Activated T-helper 1 cell treated with anti-CD3 and anti-CD28 coated beads, Interleukin-12 subunit alpha, Interleukin-12 subunit beta, Interleukin-2, Interleukin-4 antibody, amounts not matched to agents 30 ng/mL and 10 ng/mL and 1 ng/mL, durations not matched to agents 14 hours and 24 hours and 36 hours (primary cell): ENCODE data around the gene STRAP. TPM values are rescaled to one million over a fixed set of nuclear protein-coding genes. Genes with fewer than 3 reads are reported as not detected.
A peak's percentile ranks its signal among the peaks of the same experiment; 100 is the strongest.
"Not testable (repeated sequence)": the region's sequence is repeated elsewhere in the genome, so short reads cannot be mapped to it uniquely, and the experiment has no call there.

Experiments
- DNase-seq: peaks from one replicate; pipeline ENCODE4 v3.0.0; 2021; ENCODE audit warnings: low spot score
- H3K27ac Mint-ChIP-seq: one replicate; pipeline ENCODE4 v1.8.0; 2021; ENCODE audit warnings: mild to moderate bottlenecking, mixed read lengths
- H3K27me3 Mint-ChIP-seq: one replicate; pipeline ENCODE4 v1.8.0; 2022; ENCODE audit warnings: mild to moderate bottlenecking, moderate library complexity, mixed read lengths; ENCODE audit not compliant: insufficient read depth
- H3K36me3 Mint-ChIP-seq: one replicate; pipeline ENCODE4 v1.8.0; 2021; ENCODE audit warnings: low read depth, mixed read lengths
- H3K4me1 Mint-ChIP-seq: one replicate; pipeline ENCODE4 v1.8.0; 2021; ENCODE audit warnings: low read depth, mixed read lengths
- H3K4me3 Mint-ChIP-seq: one replicate; pipeline ENCODE4 v1.8.0; 2021; ENCODE audit warnings: mild to moderate bottlenecking, moderate library complexity, mixed read lengths
- H3K9me3 Mint-ChIP-seq: one replicate; pipeline ENCODE4 v1.8.0; 2021; ENCODE audit warnings: mixed read lengths
- intact Hi-C: fragments of 100-400 bp; cut with micrococcal nuclease; formaldehyde crosslinking; loops from one replicate; pipeline ENCODE4 v1.15.1; 2024
- total RNA-seq: library from RNA; stranded (reverse); gene quantifications from 2 replicates; pipeline ENCODE4 v1.2.3, GENCODE V29; 2022

STRAP gene
- total RNA-seq, 1 donor from 2014 or later = 147 TPM

DNA sequence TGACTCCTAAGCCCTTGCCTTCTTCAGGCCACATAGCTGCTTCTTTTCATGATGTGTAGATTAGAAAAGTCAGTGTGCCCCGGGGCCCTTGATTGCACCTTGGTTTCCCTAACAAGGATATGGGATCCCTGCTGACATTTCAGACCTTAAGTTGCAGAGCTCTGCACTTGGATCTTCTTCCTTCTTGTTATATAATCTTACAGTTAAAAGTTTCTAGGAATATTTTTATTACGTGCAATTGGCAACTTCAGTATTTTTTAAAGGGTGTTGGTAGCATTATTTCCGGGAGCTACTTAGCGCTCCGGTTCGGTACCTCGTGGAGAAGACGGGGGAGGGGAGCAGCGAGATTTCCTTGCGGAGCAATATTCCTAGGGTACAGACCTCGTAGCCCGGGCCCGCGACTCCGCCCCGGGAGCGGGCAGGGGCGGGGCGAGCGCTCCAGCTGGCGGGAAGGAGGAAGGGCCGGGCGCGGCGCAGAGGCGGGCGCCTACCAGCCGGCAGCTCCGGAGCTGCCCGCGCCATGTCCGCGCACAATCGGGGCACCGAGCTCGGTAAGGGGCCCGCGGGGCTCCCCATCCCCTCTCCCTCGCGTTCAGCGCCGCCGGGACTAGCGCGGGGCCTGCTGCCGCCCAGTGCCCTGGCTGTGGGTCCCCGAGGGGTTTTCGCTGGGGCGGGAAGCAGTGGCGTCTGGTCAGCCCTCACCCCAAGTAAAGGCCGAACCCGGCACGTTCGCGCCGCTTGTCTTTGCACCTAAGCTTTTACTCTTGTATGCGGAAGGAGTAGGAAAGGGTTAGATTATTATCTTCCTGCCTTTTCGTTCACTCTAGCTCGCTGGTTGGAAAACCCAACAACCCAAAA, 28.9 kb downstream of the STRAP start, which contains the start of gene DERA:
Gene DERA (plus strand): TSS at position 469 of the 858 bp plus-strand sequence. CDS start 52 bp downstream, at position 521.
- intact Hi-C loops = loop anchor here (1.0 kb wide), 2 partner anchors 12 to 29 kb away; partner anchors contain the start of gene STRAP
- no peaks in the 10 kb centered on the region for H3K9me3 Mint-ChIP-seq
- peak; percentile 54 for DNase-seq
- peak within 1 kb of the TSS; percentile 90 for H3K27ac Mint-ChIP-seq
- no peaks in the 10 kb centered on the region for H3K36me3 Mint-ChIP-seq
- peak within 1 kb of the TSS; percentile 87 for H3K4me3 Mint-ChIP-seq
- H3K27me3 Mint-ChIP-seq = no peaks in the 10 kb centered on the region
- peaks cover 25% of the 10 kb centered on the region for H3K4me1 Mint-ChIP-seq

DNA sequence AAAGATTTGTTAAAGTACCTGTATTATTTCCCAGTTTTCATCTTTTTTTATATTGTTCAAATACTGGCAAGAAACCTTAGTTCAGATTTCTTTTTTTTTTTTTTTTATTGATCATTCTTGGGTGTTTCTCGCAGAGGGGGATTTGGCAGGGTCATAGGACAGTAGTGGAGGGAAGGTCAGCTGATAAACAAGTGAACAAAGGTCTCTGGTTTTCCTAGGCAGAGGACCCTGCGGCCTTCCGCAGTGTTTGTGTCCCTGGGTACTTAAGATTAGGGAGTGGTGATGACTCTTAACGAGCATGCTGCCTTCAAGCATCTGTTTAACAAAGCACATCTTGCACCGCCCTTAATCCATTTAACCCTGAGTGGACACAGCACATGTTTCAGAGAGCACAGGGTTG, 29.7 kb downstream of the STRAP start:
- not testable (repeated sequence) for H3K27me3 Mint-ChIP-seq, H3K36me3 Mint-ChIP-seq

GRCh38 chr12:15914131-15914530, 31.9 kb downstream of the STRAP start:
- H3K9me3 Mint-ChIP-seq, intact Hi-C loops, H3K27me3 Mint-ChIP-seq, H3K27ac Mint-ChIP-seq, H3K4me3 Mint-ChIP-seq, H3K36me3 Mint-ChIP-seq, DNase-seq: not testable (repeated sequence)
- H3K4me1 Mint-ChIP-seq = peaks cover 25% of the 10 kb centered on the region

More for the DNA sequence above, 29.7 kb downstream of the STRAP start:
- peaks cover 25% of the 10 kb centered on the region for H3K4me1 Mint-ChIP-seq
- H3K27ac Mint-ChIP-seq = peak overlapping the region; percentile 90
- H3K9me3 Mint-ChIP-seq, DNase-seq: not testable (repeated sequence)
- intact Hi-C loops = loop anchor here (1.0 kb wide), 2 partner anchors 13 to 30 kb away; partner anchors contain the start of gene STRAP
- peak overlapping the region; percentile 87 for H3K4me3 Mint-ChIP-seq

DNA sequence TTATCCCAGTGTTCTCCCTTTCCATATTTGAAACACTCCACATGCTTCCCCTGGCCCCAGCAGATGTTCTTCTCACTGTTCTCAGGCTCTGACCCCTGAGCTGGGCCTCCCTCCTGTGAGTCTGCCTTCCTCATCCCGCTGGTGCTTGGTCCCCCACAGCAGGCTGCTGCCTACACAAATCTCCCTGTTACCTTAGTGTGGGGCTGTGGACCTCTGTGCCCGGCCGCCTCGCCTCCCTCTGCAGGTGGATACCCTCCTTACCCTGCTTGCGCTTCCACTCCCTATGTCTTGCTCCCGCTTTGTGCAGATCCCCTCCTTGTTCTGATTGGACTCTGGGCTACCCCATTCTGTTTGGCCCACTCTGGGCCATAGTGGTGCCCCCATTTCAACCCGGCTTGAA, 35.9 kb downstream of the STRAP start:
- Mint-ChIP-seq H3K4me3 (no peak overlapping the region), H3K27ac (no peak overlapping the region), H3K36me3 (no peaks in the 10 kb centered on the region), H3K9me3 (no peaks in the 10 kb centered on the region), H3K27me3 (no peaks in the 10 kb centered on the region), H3K4me1 (no peaks in the 10 kb centered on the region)
- intact Hi-C loops = no loop called here
- no peak for DNase-seq

- Mint-ChIP-seq H3K27ac (no peak overlapping the region), H3K4me1 (no peaks in the 10 kb centered on the region), H3K27me3 (no peaks in the 10 kb centered on the region), H3K9me3 (no peaks in the 10 kb centered on the region), H3K4me3 (no peak overlapping the region), H3K36me3 (no peaks in the 10 kb centered on the region)
- intact Hi-C loops = no loop called here
- DNase-seq = no peak
Observed at GRCh38 chr12:15919418-15919817, 37.2 kb downstream of the STRAP start.

DNA sequence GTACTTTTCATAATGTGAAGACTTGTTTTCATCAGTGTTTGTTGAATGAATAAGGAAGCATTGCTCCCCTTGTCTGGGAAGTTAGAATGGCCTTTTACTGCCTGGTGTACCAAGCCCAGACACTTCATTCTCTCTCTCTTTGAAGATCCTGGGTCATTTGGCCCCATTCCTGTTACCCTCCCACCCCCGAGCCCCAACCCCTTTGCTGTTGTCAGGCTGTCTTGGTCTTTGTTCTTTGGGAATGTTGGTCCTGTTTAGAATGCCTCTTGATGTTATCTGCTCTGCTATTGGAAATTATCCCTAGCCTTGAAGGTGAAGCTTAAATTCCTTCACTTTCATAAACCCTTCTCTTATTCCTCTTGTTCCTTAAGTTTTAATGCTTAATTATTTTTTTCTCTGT, 42.8 kb downstream of the STRAP start:
- intact Hi-C loops = no loop called here
- H3K4me3 Mint-ChIP-seq = no peak overlapping the region
- no peaks in the 10 kb centered on the region for H3K36me3 Mint-ChIP-seq
- no peaks in the 10 kb centered on the region for H3K27me3 Mint-ChIP-seq
- H3K4me1 Mint-ChIP-seq = no peaks in the 10 kb centered on the region
- no peaks in the 10 kb centered on the region for H3K9me3 Mint-ChIP-seq
- no peak overlapping the region for H3K27ac Mint-ChIP-seq
- DNase-seq = no peak

DNA sequence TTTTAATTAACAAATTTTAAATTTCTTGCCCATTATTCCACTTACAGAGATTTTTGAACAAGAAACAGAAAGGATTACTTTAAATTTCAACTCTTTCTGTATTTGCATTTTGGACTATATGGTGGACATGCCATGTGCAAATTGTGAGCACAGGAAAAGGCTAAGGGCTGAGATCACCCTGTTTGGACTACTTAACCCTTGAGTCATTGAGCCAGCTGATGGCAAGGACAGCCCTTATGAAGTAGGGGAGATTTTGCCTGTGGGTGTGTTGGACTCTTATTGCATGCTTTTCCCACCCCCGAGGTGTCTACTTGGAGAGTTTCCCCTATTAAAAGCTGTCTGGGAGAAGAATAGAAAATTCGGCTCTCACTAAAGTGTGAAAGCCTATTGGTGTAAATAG, 46.2 kb downstream of the STRAP start:
- DNase-seq = no peak
- H3K36me3 Mint-ChIP-seq = no peaks in the 10 kb centered on the region
- no peak overlapping the region for H3K27ac Mint-ChIP-seq
- H3K9me3 Mint-ChIP-seq = no peaks in the 10 kb centered on the region
- intact Hi-C loops = no loop called here
- no peaks in the 10 kb centered on the region for H3K27me3 Mint-ChIP-seq
- no peak overlapping the region for H3K4me3 Mint-ChIP-seq
- no peaks in the 10 kb centered on the region for H3K4me1 Mint-ChIP-seq

DNA sequence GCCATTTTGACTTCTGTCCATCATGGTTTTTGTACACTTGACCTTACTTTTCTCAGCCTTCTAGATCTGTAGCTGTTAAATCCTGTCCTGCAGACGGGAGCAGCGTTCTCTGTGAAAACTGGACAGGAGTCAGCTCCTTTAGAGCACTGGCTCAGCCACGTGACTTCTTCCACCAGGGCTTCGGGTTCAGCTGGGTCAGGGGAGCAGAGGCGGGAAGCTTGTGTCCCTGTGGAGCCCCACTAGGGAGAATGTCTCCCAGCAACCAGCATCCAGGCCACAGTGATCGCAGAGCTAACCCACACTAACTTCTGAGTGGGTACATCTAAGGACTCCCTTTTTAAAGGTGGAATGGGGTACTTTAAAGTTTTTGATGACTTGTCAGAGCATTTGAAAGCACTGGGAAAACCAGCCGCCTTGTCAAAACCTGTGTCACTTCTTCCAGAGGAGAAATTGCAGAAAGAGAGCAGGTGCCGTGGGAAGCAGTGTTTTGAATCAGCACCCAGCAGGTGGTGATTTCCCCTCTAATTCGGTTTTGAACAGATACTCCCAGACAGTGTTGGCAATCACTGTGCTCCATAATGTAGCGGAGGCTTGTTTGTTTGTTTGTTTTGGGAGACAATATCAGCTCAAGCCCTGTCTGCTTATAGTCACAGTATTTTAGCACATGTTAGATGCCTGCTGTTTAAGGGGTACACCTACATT, 46.8 kb downstream of the STRAP start:
- intact Hi-C loops = no loop called here

GRCh38 chr12:15931590-15932053, 49.4 kb downstream of the STRAP start:
- intact Hi-C loops = no loop called here
- Mint-ChIP-seq H3K4me3 (no peak overlapping the region), H3K27me3 (no peaks in the 10 kb centered on the region)

More for the DNA sequence above, 46.8 kb downstream of the STRAP start:
- Mint-ChIP-seq H3K9me3 (no peaks in the 10 kb centered on the region), H3K4me3 (no peak overlapping the region), H3K27ac (no peak overlapping the region), H3K4me1 (no peaks in the 10 kb centered on the region), H3K36me3 (no peaks in the 10 kb centered on the region), H3K27me3 (no peaks in the 10 kb centered on the region)
- no peak for DNase-seq

DNA sequence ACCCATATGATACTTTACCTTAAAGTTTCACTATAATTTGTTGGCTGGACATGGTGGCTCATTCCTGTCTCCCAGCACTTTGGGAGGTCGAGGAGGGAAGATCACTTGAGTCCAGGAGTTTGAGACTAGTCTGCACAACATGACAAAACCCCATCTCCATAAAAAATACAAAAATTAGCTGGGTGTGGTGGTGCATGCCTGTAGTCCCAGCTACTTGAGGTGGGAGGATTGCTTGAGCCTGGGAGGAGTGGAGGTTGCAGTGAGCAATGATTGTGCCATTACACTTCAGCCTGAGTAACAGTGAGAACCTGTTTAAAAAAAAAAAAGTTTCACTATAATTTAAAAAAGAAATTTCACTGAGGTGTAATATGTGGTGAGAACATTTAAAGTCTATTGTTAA, 50.1 kb downstream of the STRAP start:
- H3K27ac Mint-ChIP-seq = no peak overlapping the region
- H3K36me3 Mint-ChIP-seq = peaks cover 4% of the 10 kb centered on the region
- intact Hi-C loops = no loop called here
- H3K4me1 Mint-ChIP-seq = no peaks in the 10 kb centered on the region
- no peaks in the 10 kb centered on the region for H3K9me3 Mint-ChIP-seq
- H3K27me3 Mint-ChIP-seq = no peaks in the 10 kb centered on the region
- no peak for DNase-seq
- no peak overlapping the region for H3K4me3 Mint-ChIP-seq

More at GRCh38 chr12:15931590-15932053, 49.4 kb downstream of the STRAP start:
- no peak for DNase-seq
- Mint-ChIP-seq H3K9me3 (no peaks in the 10 kb centered on the region), H3K4me1 (no peaks in the 10 kb centered on the region), H3K27ac (no peak overlapping the region), H3K36me3 (no peaks in the 10 kb centered on the region)

DNA sequence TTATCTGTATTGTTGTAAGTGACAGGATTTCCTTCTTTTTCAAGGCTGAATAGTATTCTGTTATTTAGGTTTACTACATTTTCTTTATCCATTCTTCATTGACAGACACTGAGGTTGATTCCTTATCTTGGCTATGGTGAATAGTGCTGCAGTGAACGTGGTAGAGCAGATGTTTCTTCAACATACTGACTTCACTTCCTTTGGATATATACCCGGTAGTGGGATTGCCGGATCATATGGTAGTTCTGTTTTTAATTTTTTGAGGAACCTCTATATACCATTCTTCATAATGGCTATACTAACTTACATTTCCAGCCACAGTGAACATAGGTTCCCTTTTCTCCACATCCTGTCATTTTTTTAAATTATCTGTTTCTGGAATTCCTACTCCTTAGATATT, 50.8 kb downstream of the STRAP start:
- Mint-ChIP-seq H3K36me3 (peaks cover 5% of the 10 kb centered on the region), H3K27ac (no peak overlapping the region), H3K4me3 (no peak overlapping the region), H3K9me3 (peaks cover 6% of the 10 kb centered on the region), H3K4me1 (no peaks in the 10 kb centered on the region), H3K27me3 (no peaks in the 10 kb centered on the region)
- DNase-seq = no peak
- intact Hi-C loops = no loop called here

DNA sequence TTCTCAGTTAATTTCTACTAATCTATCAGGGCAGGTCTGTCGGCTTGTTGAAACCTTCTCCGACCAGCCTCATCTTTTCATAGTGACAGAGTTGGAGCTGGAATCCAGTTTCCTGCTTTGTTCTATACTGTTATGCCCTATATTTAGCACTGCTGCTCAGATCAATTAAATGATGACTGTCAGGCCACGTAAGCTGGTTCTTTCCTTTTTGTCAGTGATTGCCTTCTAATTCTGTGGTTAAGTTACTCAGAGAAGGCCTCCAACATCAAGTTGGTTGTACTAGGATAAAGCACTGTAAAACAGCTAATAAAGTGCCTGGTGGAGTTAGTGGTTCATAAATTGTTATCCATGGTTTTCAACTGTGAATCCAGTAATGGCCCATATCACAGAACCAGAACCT, 51.6 kb downstream of the STRAP start:
- peaks cover 8% of the 10 kb centered on the region for H3K9me3 Mint-ChIP-seq
- intact Hi-C loops = no loop called here
- H3K27ac Mint-ChIP-seq = no peak overlapping the region
- no peaks in the 10 kb centered on the region for H3K4me1 Mint-ChIP-seq
- H3K4me3 Mint-ChIP-seq = no peak overlapping the region
- no peaks in the 10 kb centered on the region for H3K27me3 Mint-ChIP-seq
- H3K36me3 Mint-ChIP-seq = peaks cover 5% of the 10 kb centered on the region
- no peak for DNase-seq

DNA sequence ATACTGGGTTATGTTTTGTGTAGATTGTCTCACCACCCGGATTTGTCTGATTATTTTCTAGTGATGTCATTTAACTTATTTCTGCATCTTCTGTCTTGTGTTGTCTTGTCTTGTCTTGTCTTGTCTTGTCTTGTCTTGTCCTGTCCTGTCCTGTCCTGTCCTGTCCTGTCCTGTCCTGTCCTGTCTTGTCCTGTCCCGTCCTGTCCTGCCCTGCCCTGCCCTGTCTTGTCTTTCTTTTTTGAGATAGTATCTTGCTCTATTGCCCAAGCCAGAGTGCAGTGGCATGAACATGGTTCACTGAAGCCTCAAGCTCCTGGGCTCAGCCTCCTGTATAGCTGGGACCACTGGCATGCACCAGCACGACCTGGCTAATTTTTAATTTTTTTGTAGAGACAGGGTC, 54.6 kb downstream of the STRAP start:
- no peaks in the 10 kb centered on the region for H3K4me1 Mint-ChIP-seq
- intact Hi-C loops = no loop called here
- no peak overlapping the region for H3K4me3 Mint-ChIP-seq
- DNase-seq = no peak
- peaks cover 17% of the 10 kb centered on the region for H3K9me3 Mint-ChIP-seq
- peaks cover 8% of the 10 kb centered on the region for H3K36me3 Mint-ChIP-seq
- H3K27me3 Mint-ChIP-seq = no peaks in the 10 kb centered on the region
- no peak overlapping the region for H3K27ac Mint-ChIP-seq
